K562 (cell line): Measurements from ENCODE around the gene TAF11L10.

Source experiments
- HDAC2 ChIP-seq: fragments of 450-650 bp; IDR thresholded peaks from 2 replicates; pipeline ENCODE4 v1.6.1; 2016; ENCODE audit warnings: mild to moderate bottlenecking
- HMGXB4 ChIP-seq: sonication (generic); formaldehyde crosslinking; IDR thresholded peaks from 2 replicates; pipeline ENCODE4 v1.8.1; 2023; ENCODE audit warnings: mild to moderate bottlenecking, missing genetic modification reagents
- MAFF ChIP-seq: IDR thresholded peaks from 2 replicates; pipeline ENCODE4 v1.6.1; 2012; ENCODE audit warnings: low read length, improper control_type of control experiment
- PBX2 ChIP-seq, 2 experiments: IDR thresholded peaks in 1 of 2; conservative IDR thresholded peaks in 1 of 2; 2 replicates each; pipeline ENCODE4 v1.6.1; 2016; ENCODE audit warnings: low read depth in 2 of 2, mild to moderate bottlenecking in 1 of 2, missing compliant biosample characterization in 1 of 2, missing genetic modification characterization in 1 of 2, moderate library complexity in 1 of 2
- ZNF280B ChIP-seq: fragments of 250-450 bp; sonication (Bioruptor Pico); IDR thresholded peaks from 2 replicates; pipeline ENCODE4 v1.5.1; 2021; ENCODE audit warnings: mild to moderate bottlenecking

DNA sequence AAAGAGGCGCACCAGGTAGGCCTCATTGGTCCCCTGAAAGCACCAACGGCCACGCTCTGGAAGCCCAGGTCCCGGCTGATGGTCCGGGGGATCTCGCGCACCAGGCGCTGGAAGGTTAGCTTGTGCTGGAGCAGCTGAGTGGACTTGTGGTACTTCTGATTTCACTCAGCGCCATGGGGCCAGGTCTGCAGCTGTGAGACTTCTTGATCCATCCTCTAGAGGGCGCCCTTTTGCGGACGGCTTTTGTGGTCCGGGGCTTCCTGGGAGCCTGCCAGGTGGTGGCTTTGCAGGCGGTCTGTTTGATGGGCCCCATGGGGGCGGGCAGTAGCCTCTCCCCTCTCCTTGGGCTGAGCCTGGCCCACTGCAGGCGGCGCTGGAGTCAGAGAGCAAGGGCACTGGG lies 23.0 kb upstream of the TAF11L10 start:
- TF ChIP-seq MAFF = no peak
- no peak for TF ChIP-seq HMGXB4
- no peak for TF ChIP-seq PBX2 (CRISPR knock-in tag; IDR thresholded peaks at IDR 0.05; ENCODE audit: low read depth)
- TF ChIP-seq PBX2 (tag; conservative IDR thresholded peaks at IDR 0.05; ENCODE audit: low read depth) = no peak
- no peak for TF ChIP-seq ZNF280B (CRISPR knock-in tag)
- no peak for TF ChIP-seq HDAC2
